HG02759 (cell line): Measurements from ENCODE around the gene SPSB2.
A peak's percentile ranks its signal among the peaks of the same experiment; 100 is the strongest.

Experiments used
- ATAC-seq: cut with Tn5 transposase; IDR thresholded peaks from one replicate; pipeline ENCODE4 v1.9.1; 2021; ENCODE audit warnings: mild to moderate bottlenecking, moderate library complexity; ENCODE audit not compliant: unreplicated experiment

Gene SPSB2

DNA sequence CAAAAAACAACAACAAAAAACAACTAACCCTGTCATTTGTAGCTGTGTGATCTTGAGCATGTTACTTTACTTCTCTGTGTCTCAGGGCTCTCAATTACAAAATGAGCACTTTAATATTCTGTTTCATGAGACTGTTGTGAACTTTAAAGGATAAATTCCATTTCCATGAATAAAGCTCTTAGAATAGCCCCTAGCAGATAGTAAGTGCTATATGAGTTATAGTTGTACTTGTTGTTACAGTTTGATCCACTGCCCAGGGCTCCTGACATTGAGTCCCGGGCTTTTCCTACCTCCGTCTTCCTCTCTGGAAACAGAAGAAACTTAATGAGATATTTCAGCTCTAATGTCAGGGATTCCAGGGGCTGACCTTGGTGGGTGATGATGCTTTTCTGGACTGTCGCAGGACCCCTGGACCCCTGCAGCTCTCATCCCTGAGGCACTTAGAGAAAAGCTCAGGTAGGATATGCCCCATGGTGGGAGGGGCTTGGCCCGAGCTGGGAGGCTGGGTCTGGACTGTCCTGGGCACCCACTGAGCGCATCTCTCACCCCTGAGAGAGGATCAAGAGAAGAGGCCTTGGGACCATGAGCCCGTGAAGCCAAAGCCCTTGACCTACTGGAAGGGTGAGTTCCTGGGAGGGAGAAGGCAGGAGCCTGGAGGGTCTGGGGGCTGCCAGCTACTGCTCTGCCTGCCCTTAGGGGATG is 39.8 kb downstream of the SPSB2 start:
- ATAC-seq, result no peak

DNA sequence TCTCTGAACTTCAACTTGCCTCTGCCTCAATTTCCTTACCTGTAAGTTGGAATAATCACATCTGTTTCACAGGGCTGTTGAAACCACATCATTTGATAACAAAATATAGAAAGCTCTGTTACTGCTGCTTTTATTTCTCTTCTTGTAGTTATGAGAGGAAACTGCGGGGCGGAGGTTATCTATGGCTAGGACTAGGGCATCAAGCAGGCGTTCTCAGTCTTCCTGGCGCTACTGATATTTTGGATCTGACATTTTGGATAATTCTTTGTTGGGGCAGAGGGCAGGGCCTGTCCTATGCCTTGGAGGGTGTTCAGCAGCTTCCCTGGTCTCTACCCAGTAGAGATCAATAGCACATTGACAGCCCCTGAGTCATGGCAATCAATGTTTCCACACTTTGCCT is 41.0 kb downstream of the SPSB2 start:
- no peak for ATAC-seq

DNA sequence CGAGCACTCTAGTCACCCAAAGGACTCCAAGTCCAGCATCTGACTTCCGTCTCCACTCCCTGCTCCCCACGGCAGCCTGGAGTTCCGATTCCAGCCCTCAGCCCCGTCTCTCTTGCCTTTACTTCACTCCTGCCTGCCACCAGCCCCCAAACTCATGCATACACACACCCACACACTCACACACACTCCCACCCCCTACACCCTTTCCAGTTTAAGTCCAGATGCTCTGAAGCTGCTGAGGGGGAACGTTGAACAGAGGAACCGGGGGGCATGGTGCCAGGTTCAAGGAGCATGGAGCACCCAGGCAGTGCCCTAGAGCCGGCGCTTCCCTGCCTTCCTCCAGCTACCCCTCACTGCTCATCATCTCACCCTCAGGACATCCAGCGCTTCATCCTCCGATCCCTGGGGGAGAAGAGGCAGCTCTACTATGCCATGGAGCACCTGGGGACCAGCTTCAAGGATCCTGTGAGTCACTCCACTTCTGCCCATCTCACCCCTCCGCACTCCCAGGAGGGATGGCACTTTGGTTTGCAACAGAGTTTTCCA is 41.6 kb downstream of the SPSB2 start:
- ATAC-seq, result no peak

DNA sequence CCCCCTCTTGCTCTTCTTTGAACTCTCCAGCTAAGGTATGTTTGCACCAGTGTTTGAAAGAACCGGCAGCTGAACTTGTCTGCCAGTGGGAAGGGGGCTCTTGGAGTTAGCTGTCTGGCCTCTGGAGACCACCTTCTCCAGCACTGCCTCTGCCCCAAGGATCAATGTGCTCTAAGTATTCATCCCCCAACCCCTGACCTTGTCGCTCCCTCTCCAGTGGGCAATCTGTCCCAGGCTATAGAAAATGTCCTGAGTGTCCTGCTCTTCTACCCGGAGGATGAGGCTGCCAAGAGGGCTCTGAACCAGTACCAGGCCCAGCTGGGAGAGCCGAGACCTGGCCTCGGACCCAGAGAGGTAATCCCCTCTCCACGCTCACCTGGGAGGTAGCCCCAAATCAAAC is 42.1 kb downstream of the SPSB2 start:
- no peak for ATAC-seq

DNA sequence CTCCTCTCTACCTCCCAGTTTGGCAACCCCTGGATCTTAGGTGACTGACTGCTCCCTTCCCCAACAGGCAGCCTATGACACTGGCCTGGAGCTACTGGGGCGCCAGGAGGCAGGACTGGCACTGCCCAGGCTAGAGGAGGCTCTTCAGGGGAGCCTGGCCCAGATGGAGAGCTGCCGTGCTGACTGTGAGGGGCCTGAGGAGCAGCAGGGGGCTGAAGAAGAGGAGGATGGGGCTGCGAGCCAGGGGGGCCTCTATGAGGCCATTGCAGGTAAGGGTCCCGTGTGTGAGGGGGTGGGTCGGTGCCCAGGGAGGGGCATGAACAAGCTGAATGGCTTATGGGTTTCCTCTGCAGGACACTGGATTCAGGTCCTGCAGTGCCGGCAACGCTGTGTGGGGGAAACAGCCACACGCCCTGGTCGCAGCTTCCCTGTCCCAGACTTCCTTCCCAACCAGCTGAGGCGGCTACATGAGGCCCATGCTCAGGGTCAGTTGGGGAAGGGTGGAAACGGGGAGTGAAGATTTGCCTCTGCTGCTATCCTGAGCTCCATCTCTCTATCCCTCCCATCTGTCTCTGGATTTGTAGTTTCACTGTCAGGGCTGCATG is 42.7 kb downstream of the SPSB2 start:
- no peak for ATAC-seq

DNA sequence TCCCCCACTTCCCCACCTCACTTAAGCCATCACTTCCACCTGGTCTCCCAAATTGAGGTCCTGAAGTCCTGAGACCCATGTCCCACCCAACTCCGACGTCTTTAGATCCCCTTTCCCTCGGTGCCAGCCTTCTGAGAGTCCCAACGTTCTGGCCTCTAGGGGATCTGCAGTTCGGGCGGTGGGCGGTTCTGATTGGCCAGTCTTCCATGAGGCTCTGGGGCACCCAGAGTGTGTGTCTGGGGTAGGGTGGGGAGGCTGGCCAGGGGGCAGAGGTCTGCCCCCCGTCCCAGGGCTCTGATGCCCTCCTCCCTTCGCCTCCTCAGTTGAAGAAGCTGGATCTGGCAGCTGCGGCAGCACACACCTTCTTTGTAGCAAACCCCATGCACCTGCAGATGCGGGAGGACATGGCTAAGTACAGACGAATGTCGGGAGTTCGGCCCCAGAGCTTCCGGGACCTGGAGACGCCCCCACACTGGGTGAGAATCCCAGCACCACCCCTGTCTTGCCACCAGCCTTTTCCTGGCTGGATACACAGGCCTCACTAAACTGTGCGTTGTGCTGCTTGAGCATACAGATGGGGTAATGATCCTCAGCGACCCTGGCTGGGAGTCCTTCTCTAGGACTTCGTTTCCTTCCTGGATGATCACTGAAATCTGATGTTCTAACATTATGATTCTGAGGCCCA is 43.4 kb downstream of the SPSB2 start:
- no peak for ATAC-seq

DNA sequence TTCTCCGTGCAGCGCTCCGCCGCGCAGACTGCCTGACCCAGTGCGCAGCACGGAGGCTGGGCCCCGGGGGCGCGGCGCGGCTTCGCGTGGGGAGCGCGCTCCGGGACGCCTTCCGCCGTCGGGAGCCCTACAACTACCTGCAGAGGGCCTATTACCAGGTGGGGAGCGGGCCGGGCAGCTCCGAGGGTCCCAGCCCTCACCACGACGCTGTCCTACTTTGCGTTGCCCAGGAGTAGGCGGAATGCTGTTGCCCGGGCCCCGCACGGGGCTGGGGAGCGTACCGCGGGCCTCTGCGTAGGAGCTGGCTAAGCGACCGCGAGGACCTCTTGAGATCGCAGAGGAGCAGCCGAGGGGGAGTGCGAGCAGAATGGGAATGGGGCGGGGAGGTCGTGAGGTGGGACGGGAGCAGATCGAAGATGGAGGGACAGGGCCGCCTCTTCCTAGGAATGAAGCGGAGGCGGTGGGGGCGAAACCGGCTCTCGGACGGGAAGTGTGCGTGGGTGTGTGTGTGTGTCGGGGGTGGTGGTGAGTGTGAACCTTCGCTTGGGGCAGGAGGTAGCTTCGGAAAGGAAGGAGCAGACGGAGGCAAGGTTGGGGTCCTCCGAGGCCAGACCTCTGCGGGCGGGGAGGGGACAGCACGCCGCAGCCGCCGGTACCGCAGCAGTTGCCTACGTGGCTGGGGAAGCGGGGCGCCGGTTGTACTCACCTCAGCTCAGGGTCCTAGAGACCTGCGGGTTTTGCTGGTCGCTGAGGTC is 44.1 kb downstream of the SPSB2 start:
- ATAC-seq, result peak; percentile 17

DNA sequence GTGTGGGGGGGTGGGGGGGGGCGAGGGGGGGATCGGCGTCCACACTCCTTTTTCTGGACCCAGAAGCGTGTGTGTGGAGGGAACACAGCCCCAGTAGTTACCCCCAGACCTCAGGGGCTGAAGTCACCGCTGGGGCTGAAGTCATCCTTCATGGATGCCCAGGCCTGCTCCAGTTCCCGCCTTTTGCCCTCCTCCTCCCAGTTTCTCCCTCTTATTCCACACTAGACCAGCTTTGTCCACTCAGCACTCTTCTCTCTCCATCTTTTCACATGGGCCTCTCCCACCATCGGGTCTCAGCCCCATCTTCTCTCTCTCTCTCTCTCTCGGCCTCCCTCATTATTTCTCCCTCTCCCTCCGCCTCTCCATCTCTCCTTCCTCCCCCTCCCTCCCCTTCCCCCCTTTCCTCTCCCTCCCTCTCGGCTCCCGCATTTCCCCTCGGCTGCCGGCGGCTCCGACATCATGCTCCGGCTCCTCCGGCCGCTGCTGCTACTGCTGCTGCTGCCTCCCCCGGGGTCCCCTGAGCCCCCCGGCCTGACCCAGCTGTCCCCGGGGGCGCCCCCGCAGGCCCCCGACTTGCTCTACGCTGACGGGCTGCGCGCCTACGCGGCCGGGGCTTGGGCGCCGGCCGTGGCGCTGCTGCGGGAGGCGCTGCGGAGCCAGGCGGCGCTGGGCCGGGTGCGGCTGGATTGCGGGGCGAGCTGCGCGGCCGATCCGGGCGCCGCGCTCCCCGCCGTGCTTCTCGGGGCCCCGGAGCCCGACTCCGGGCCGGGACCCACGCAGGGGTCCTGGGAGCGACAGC is 44.9 kb downstream of the SPSB2 start, which contains the start of gene P3H3:
Gene P3H3 (plus strand): TSS at position 426 of the 799 bp plus-strand sequence. CDS start 34 bp downstream, at position 460.
- peak; percentile 44 for ATAC-seq

DNA sequence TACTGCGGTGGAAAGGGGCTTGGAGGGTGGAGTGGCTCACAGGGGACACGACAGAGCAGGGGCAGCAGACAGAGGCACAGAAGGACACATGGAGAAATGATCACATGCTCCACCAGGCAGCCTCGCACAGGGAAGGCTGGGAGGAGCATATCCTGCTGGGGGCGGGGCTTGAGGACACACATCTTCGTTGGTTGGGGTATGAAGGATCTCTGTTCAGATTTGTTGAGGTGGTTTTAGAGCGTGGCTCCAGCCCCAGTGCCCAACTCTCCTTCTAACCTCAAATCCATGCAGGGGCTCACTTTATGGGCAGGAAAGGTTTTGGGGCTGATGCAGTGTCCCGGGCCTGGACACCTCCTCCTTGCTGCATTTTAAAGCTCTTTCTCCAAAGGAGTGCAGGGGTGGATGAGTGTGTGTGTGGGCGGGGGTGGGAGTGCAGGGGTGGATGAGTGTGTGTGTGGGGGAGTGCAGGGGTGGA is 45.6 kb downstream of the SPSB2 start:
- ATAC-seq, result no peak

DNA sequence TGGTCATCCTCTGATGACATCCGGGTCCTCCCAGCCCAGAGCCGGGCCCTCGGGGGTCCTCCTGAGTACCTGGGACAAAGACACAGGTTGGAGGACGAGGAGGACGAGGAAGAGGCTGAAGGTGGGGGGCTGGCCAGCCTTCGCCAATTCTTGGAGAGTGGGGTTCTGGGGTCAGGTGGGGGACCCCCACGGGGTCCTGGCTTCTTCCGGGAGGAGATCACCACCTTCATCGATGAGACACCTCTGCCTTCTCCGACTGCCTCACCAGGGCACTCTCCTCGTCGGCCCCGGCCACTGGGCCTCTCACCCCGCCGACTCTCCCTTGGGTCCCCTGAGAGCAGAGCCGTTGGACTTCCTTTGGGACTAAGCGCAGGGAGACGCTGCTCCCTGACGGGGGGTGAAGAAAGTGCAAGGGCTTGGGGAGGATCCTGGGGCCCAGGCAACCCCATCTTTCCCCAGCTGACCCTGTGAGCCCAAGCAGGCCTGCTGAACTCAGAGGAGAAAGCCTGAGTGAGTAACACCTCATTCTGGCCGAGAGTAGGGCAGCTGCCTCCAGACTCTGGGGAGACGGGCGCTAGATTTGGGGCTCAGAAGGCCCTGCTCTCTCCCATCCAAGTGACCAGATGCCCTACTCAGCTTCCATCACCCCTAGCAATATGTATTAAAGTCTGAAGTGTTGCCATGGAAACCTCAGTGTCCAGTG is 46.2 kb downstream of the SPSB2 start:
- no peak for ATAC-seq

DNA sequence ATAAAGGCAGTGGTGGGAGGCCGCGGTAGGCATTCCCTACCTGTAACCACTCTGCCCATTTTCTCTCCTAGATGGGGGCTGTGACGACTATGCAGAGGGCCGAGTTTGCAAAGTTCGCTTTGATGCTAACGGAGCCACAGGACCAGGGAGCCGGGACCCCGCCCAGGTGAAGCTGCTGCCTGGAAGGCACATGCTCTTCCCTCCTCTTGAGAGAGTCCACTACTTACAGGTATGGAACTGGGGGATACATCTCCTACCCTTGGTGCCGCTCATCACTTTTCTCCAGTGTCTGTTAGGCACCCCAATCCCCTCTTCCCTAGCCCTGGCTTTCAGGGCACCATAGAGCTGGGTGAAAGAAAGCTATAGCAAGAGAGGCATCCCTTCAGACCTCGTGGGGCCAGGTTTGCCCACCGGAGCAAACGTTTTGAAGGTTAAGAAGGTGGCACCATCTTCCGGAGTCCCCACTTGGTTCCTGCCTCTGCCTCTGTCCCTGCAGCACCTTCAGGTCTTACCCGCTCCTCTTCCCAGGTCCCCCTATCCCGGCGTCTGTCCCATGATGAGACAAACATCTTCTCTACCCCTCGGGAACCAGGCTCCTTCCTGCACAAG is 46.9 kb downstream of the SPSB2 start:
- ATAC-seq, result no peak

DNA sequence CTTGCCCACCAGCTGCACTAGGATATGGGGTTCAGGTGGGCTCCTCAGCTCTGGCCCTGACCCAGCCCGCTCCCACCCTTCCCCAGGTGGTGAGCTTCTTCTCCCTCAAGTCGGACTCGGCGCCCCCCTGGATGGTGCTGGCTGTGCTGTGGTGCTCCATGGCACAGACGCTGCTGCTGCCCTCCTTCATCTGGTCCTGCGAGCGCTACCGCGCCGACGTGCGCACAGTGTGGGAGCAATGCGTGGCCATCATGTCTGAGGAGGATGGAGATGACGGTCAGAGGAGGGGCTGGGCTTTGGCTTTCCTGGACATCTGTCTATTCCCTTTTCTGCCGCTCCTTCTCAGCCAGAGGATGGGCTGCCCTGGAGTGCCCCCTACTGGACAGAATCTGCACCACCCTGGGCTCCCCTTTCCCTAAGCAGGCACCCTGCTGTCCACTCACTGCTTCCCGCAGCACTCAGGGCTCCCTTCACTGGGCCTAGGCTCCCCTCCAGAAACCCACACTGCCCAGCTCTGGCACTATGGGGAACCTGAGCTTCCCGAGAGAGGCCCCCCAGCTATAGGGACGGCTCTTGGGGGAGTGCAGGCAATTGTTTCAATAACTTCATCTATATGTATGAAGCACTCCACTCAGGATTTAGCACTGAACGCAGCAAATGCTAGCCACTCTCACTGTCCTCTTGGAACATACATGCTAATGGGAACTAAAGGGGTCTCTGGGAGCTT is 47.5 kb downstream of the SPSB2 start:
- peak; percentile 42 for ATAC-seq

DNA sequence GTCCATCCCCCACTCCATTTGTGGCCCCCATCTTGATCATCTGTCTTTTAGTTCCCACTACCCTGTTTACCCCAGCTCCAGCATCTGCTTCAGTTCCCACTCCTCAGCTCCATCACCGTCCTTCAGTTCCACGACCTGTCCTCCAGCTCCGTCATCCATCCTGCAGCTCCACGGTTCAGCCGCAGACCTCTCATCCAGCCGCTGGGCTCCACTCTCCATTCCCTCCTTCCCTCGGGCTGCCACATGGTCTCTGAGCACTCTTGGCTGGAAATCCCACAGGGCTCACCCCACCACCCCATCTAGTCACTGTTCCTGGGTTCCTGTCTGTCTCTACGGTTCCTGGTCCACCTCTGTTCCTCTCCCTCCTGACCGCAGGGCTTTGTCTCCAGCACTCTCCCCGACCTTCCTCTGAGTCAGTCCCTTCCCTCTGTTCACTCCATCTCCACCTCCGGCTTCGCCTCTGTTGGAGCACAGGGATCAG is 48.2 kb downstream of the SPSB2 start:
- no peak for ATAC-seq

DNA sequence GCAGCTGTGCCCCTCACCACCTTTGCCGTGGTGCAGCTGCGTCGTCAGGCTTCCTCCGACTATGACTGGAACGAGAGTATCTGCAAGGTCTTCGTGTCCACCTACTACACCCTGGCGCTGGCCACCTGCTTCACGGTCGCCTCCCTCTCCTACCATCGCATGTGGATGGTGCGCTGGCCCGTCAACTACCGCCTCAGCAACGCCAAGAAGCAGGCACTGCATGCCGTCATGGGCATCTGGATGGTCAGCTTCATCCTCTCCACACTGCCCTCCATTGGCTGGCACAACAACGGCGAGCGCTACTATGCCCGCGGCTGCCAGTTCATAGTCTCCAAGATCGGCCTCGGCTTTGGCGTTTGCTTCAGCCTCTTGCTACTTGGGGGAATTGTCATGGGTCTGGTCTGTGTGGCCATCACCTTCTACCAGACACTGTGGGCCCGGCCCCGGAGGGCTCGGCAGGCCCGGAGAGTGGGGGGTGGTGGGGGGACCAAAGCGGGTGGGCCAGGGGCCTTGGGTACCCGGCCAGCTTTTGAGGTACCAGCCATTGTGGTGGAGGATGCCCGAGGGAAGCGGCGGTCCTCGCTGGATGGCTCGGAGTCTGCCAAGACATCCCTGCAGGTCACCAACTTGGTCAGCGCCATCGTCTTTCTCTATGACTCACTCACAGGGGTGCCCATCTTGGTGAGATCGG is 48.9 kb downstream of the SPSB2 start:
- no peak for ATAC-seq

DNA sequence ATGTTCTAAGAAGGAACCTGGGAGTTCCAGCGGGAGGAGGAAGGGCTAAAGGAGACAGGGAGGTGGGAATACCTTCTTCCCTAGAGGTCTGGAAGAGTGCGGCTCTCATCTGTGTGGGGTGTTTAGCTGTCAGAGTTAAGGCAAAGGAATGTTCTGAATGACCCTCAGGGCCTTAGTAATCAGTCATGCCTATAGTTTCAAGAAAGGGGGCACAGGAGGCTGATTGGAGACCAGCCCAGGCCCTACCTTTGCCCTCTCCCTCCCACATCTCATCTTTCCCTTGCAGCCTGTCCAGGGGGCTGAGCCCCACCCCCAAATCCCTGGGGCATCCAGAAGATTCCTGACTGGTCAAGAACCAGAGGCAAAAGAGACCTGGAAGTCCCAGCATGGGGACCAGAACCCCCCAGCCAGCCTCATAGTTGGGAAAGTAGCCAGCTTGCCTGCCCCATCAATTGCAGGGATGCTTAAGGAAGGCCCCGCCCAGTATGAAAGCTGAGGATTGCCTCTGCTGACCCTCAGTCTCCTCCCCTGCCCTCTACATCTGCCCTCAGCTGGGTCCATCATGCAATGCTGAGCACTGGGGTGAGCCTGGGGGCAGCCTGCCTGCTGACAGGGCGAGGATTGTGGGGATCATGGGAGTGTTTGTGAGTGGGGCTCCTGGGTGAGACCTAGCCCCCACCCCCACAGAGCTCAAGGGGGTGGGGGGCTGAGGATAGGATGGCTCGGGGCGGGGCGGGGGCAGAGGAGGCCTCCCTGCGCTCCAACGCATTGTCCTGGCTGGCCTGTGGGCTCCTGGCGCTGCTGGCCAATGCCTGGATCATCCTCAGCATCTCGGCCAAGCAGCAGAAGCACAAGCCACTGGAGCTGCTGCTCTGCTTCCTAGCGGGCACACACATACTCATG is 49.7 kb downstream of the SPSB2 start:
- ATAC-seq, result no peak

DNA sequence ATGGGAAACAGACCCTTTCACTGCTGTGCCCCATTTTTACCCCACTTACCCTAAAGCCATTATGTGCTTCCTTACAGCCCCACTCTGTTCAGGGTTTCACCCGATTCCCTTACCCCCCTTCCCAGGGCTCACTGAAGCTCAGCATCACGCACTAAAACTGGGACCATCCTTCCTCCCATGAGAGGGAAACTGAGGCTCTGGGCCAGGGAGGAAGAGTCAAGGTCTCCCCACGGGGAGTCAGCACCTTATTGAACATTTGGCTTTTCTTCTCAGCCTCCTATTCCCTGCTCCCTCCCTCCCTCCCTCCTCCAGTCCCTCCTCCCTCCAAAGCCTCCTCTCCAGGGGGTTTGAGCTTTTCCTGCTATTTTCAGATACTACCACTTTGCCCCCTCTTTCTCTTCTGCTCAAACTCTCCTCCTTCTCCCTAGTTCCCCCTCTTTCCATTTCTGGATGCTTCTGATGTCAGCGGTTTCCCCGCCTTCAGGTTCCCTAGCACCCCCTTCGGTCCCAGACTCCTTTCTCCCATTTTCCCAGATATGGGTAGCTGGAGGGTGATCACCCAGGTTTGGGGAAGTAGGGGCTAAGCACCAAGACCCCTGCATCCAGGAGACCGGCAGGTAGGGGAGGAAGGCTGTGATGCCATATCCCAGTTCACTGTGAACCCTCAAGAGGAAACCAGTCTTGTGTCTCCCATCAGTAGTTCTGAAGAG is 50.5 kb downstream of the SPSB2 start:
- no peak for ATAC-seq
